K562 (cell line): ENCODE results near the gene MPND. TPM values are rescaled to one million over a fixed set of nuclear protein-coding genes. Genes with fewer than 3 reads are reported as not detected.

Experiments used
- ATAC-seq: fragments of 200-7000 bp; cut with Tn5 transposase; 3 replicates; pipeline ENCODE4 v1.9.1; 2020; ENCODE audit warnings: moderate library complexity
- BruUV-seq: library from RNA; stranded (reverse); fragments of 400-500 nt; replicated peaks from 2 replicates; lab custom pipeline; 2021; lab: Mats Ljungman, UMichigan
- CTCF ChIA-PET: fragments of 300-600 bp; formaldehyde crosslinking; extraction: SDS; loops from one replicate; lab custom pipeline; 2021; ENCODE audit warnings: low intra/inter-chr PET ratio; lab: Yijun Ruan, JAX
- POLR2A ChIA-PET: fragments of 300-600, 350-650 bp; sonication (Branson Sonifier 250); formaldehyde crosslinking; extraction: SDS; loops from one replicate; lab custom pipeline; 2021; ENCODE audit warnings: antibody characterized with exemption, inconsistent platforms; lab: Yijun Ruan, JAX
- DNase-seq, 4 experiments: peaks; one replicate each; pipeline versions ENCODE4 v3.0.0 to v3.0.0-alpha.2; 2011 to 2018; ENCODE audit warnings: low spot score in 3 of 4, mixed read lengths in 3 of 4; ENCODE audit errors: extremely low read depth in 1 of 4
- FAIRE-seq: peaks from 2 replicates; lab custom pipeline; 2011; peaks lifted over from hg19 to GRCh38; lab: Jason Lieb, UNC
- H2AFZ ChIP-seq: 2 replicates; pipeline ENCODE4 v1.6.0; 2011; ENCODE audit warnings: low read depth, low read length, control low read depth, inconsistent platforms
- H3K27ac ChIP-seq: fragments of 200-600 bp; 3 replicates; pipeline ENCODE4 v1.8.0; 2011; ENCODE audit warnings: low read depth, mild to moderate bottlenecking, control low read depth, inconsistent platforms, low read length, moderate library complexity, mixed read lengths; ENCODE audit errors: extremely low read depth
- H3K27me3 ChIP-seq, 2 experiments: fragments of 300-600 bp in 1 of 2; 2 replicates in 1 of 2; 3 replicates in 1 of 2; pipeline versions ENCODE4 v1.6.0 to v1.8.0; 2011; ENCODE audit warnings: inconsistent platforms in 2 of 2, low read length in 2 of 2, mild to moderate bottlenecking in 1 of 2, mixed read lengths in 1 of 2, moderate library complexity in 1 of 2; ENCODE audit not compliant: control insufficient read depth in 2 of 2, insufficient read depth in 2 of 2
- H3K36me3 ChIP-seq: fragments of 300-600 bp; 3 replicates; pipeline ENCODE4 v1.8.0; 2011; ENCODE audit warnings: mild to moderate bottlenecking, low read length, inconsistent platforms; ENCODE audit not compliant: control insufficient read depth, insufficient read depth
- H3K4me1 ChIP-seq, 2 experiments: fragments of 200-600 bp in 1 of 2; replicated peaks in 1 of 2; 2 replicates in 1 of 2; 3 replicates in 1 of 2; pipeline versions ENCODE4 v1.5.1 to v1.8.0; 2011; ENCODE audit warnings: inconsistent platforms in 2 of 2, low read length in 2 of 2, mild to moderate bottlenecking in 1 of 2, mixed read lengths in 1 of 2, moderate library complexity in 1 of 2; ENCODE audit not compliant: control insufficient read depth in 2 of 2, insufficient read depth in 2 of 2
- H3K4me2 ChIP-seq: 2 replicates; pipeline ENCODE4 v1.6.1; 2011; ENCODE audit warnings: low read length, control low read depth, inconsistent platforms, mixed read lengths; ENCODE audit not compliant: insufficient read depth
- H3K4me3 ChIP-seq: fragments of 200-600 bp; sonication (generic), shearing (Covaris generic); 2 replicates; pipeline ENCODE4 v1.5.1; 2016; ENCODE audit warnings: control low read depth, inconsistent platforms
- H3K79me2 ChIP-seq: fragments of 200-600 bp; 3 replicates; pipeline ENCODE4 v1.8.0; 2011; ENCODE audit warnings: low read length, inconsistent platforms; ENCODE audit not compliant: control insufficient read depth, insufficient read depth
- H3K9ac ChIP-seq, 2 experiments: 2 replicates each; pipeline versions ENCODE4 v1.6.0 to v1.6.1; 2011; ENCODE audit warnings: low read depth in 2 of 2, low read length in 2 of 2, control low read depth in 1 of 2, inconsistent platforms in 1 of 2, mild to moderate bottlenecking in 1 of 2, mixed read lengths in 1 of 2; ENCODE audit not compliant: insufficient read depth in 1 of 2
- H3K9me1 ChIP-seq: one replicate; pipeline ENCODE4 v1.6.0; 2011; ENCODE audit warnings: inconsistent platforms, mild to moderate bottlenecking, low read length, moderate library complexity; ENCODE audit not compliant: control insufficient read depth, insufficient read depth
- H3K9me3 ChIP-seq: replicated peaks from 2 replicates; pipeline ENCODE4 v1.5.1; 2011; ENCODE audit warnings: low read depth, low read length, inconsistent platforms; ENCODE audit not compliant: control insufficient read depth, insufficient read depth
- H4K20me1 ChIP-seq: replicated peaks from 2 replicates; pipeline ENCODE4 v1.6.1; 2011; ENCODE audit warnings: low read length, inconsistent platforms, mixed read lengths; ENCODE audit not compliant: control insufficient read depth, insufficient read depth
- BHLHE40 ChIP-seq: IDR thresholded peaks from 2 replicates; pipeline ENCODE4 v1.6.1; 2011; ENCODE audit warnings: low read length, improper control_type of control experiment
- CREB3 ChIP-seq: fragments of 450-650 bp; conservative IDR thresholded peaks from 2 replicates; pipeline ENCODE4 v1.6.1; 2016; ENCODE audit warnings: missing genetic modification characterization, low read depth, mild to moderate bottlenecking, missing compliant biosample characterization, moderate library complexity
- CREB5 ChIP-seq: fragments of 250-450 bp; sonication (Bioruptor Pico); IDR thresholded peaks from 2 replicates; pipeline ENCODE4 v1.5.0; 2020; ENCODE audit warnings: mild to moderate bottlenecking
- CTBP1 ChIP-seq: fragments of 450-650 bp; IDR thresholded peaks from 2 replicates; pipeline ENCODE4 v1.6.1; 2016; ENCODE audit warnings: borderline replicate concordance
- CTCF ChIP-seq, 3 experiments: IDR thresholded peaks in 2 of 3; conservative IDR thresholded peaks in 1 of 3; 2 replicates each; pipeline ENCODE4 v1.5.1; 2011 to 2012; ENCODE audit warnings: low read length in 3 of 3, mild to moderate bottlenecking in 3 of 3, control low read depth in 2 of 3, improper control_type of control experiment in 1 of 3, inconsistent platforms in 1 of 3, low read depth in 1 of 3, mixed read lengths in 1 of 3, moderate library complexity in 1 of 3; ENCODE audit not compliant: insufficient read depth in 2 of 3
- ESRRA ChIP-seq: fragments of 450-650 bp; IDR thresholded peaks from 2 replicates; pipeline ENCODE4 v1.6.1; 2014; ENCODE audit warnings: low read depth, mild to moderate bottlenecking, moderate library complexity, borderline replicate concordance
- FOXJ2 ChIP-seq: fragments of 200-800 bp; sonication (Bioruptor generic); IDR thresholded peaks from 2 replicates; pipeline ENCODE4 v1.6.1; 2016; ENCODE audit warnings: missing genetic modification characterization, missing compliant biosample characterization
- L3MBTL2 ChIP-seq: fragments of 450-650 bp; IDR thresholded peaks from 2 replicates; pipeline ENCODE4 v1.6.1; 2016; ENCODE audit warnings: mild to moderate bottlenecking, moderate library complexity
- MAX ChIP-seq: sonication (generic); formaldehyde crosslinking; IDR thresholded peaks from 2 replicates; pipeline ENCODE4 v1.9.0; 2022; ENCODE audit warnings: mild to moderate bottlenecking, missing genetic modification reagents
- MXI1 ChIP-seq: IDR thresholded peaks from 2 replicates; pipeline ENCODE4 v1.6.1; 2011; ENCODE audit warnings: low read depth, mild to moderate bottlenecking, improper control_type of control experiment, low read length
- SIRT6 ChIP-seq: IDR thresholded peaks from one replicate; pipeline ENCODE4 v1.6.1; 2012; ENCODE audit warnings: low read depth, mild to moderate bottlenecking, control low read depth, inconsistent platforms, low read length, moderate library complexity
- SMARCA4 ChIP-seq: fragments of 450-650 bp; IDR thresholded peaks from 2 replicates; pipeline ENCODE4 v1.6.1; 2016
- SMARCE1 ChIP-seq: fragments of 450-650 bp; IDR thresholded peaks from 2 replicates; pipeline ENCODE4 v1.7.1; 2016; ENCODE audit warnings: mild to moderate bottlenecking
- ZNF263 ChIP-seq: sonication (generic); formaldehyde crosslinking; IDR thresholded peaks from 2 replicates; pipeline ENCODE4 v1.8.0; 2022; ENCODE audit warnings: mild to moderate bottlenecking, missing genetic modification reagents, borderline replicate concordance
- WGBS: fragments of 100-300 bp; shearing (Covaris generic); methylation state at CpG from one replicate; pipeline ENCODE4 v1.1.6; 2016; ENCODE audit warnings: low coverage, mixed read lengths; ENCODE audit not compliant: insufficient coverage; ENCODE audit errors: missing lambda C conversion rate; 5-methylcytosine and 5-hydroxymethylcytosine counted together
- in situ Hi-C: fragments of 300-500 bp; cut with MboI; formaldehyde crosslinking; loops from 4 replicates; pipeline ENCODE4 v1.15.0; 2018; ENCODE audit warnings: inconsistent platforms, mixed read lengths
- intact Hi-C: fragments of 100-400 bp; cut with micrococcal nuclease; formaldehyde crosslinking; loops from 2 replicates; pipeline ENCODE4 v1.14.2; 2022
- polyA plus RNA-seq, 8 experiments: library from polyadenylated mRNA; depleted of rRNA in 4 of 8; stranded (reverse) in 5 of 8; unstranded in 3 of 8; fragments of >200 nt; fragmentation: Nextera tagmentation in 2 of 8; fragmentation: Illumina TruSeq in 1 of 8; extraction: Ambion mirVana in 2 of 8; extraction: Trizol in 1 of 8; gene quantifications; 2 replicates each; pipeline versions ENCODE4 v1.2.1 to v1.2.3, GENCODE V29; 2011 to 2014; ENCODE audit warnings: inconsistent platforms in 1 of 8, missing spikeins in 1 of 8
- total RNA-seq, 7 experiments: library from RNA; depleted of rRNA in 6 of 7; stranded (reverse); fragments of >200 nt in 6 of 7; fragmentation: Illumina TruSeq in 2 of 7; extraction: Trizol in 2 of 7; gene quantifications; 2 replicates each; pipeline versions ENCODE4 v1.2.1 to v1.2.3, GENCODE V29; 2011 to 2021; ENCODE audit warnings: low replicate concordance in 1 of 7

The MPND gene
- total and polyA plus RNA-seq, 9 of the 15 experiments (the other 6 are each of a cell fraction or from before 2014, with no cell fraction given): 0.25 to 14.0 (median 3.9) TPM

- no peaks in the 10 kb centered on the region for H3K36me3 ChIP-seq
- peak; percentile 7; the same call in 1 of the 3 replicates for ATAC-seq
- ChIA-PET POLR2A (interaction anchor here (0.6 to 1.5 kb wide), 4 partner anchors 9 to 26 kb away, joined by 3 to 7 read pairs (median 3); no protein-coding TSS in a partner anchor), CTCF (no interaction called here)
- peak overlapping the region; percentile 58 to 92 for H3K9ac ChIP-seq
- no peaks in the 10 kb centered on the region for H3K9me3 ChIP-seq
- no peaks in the 10 kb centered on the region for H3K9me1 ChIP-seq
- H3K27ac ChIP-seq: peak overlapping the region; percentile 47; the same call in 2 of the 3 replicates
- no peaks in the 10 kb centered on the region for H4K20me1 ChIP-seq
- intact Hi-C loops: no loop called here
- peaks cover 9 to 20% of the 10 kb centered on the region in 2 experiments; a peak in 4 of 5 replicates for H3K4me1 ChIP-seq
- peak; percentile 79 for FAIRE-seq
- no peaks in the 10 kb centered on the region for H3K27me3 ChIP-seq
- no TSS peak for BruUV-seq
- peak overlapping the region; percentile 73 for H3K4me2 ChIP-seq
- peak in 2 of 4 experiments; percentile 17 to 75 for DNase-seq
- in situ Hi-C loops: no loop called here
- H3K4me3 ChIP-seq: no peak overlapping the region; the same call in 1 of the 2 replicates
- peak overlapping the region; percentile 70 for H2AFZ ChIP-seq
- no peaks in the 10 kb centered on the region for H3K79me2 ChIP-seq
- WGBS: 5% methylated on average over 12 of the region's 14 CpGs
- TF ChIP-seq SMARCA4 (peak; percentile 67), CREB3 (no peak), MAX (peak; percentile 16; the same call in 1 of the 2 replicates), L3MBTL2 (peak; percentile 71), BHLHE40 (peak; percentile 26; the same call in 1 of the 2 replicates), CREB5 (no peak), SIRT6 (no peak), ZNF263 (CRISPR knock-in tag) (no peak), FOXJ2 (no peak), SMARCE1 (0 out of 2 replicates have a peak, but pooled peaks have one; percentile 37), MXI1 (peak; percentile 53; the same call in 1 of the 2 replicates), ESRRA (0 out of 2 replicates have a peak, but pooled peaks have one; percentile 30), CTCF (IDR thresholded peaks at IDR 0.05 in 2 of 3, conservative IDR thresholded peaks at IDR 0.05 in 1 of 3; ENCODE audit: insufficient read depth in 2 of 3, low read depth in 1 of 3, low read length in 3 of 3) (no peak), CTBP1 (peak; percentile 62; the same call in 1 of the 2 replicates)
Observed at GRCh38 chr19:4337906-4338440, 5.4 kb upstream of the MPND start.
